ENCODE results near the gene NDUFA11. TPM values are rescaled to one million over a fixed set of nuclear protein-coding genes. Genes with fewer than 3 reads are reported as not detected.

Gene NDUFA11
- total RNA-seq, 1 donor from 2014 or later, result 134 TPM

- ATAC-seq (no peak), DNase-seq (ENCODE audit: low spot score) (no peak)
- intact Hi-C loops (cut with DNase I), result no loop called here
These were observed 29.9 kb upstream of the NDUFA11 start for GRCh38 chr19:5933391-5934068.

- no peak for ATAC-seq
- intact Hi-C loops (cut with DNase I), result no loop called here
- DNase-seq (ENCODE audit: low spot score), result no peak
These were observed 29.1 kb upstream of the NDUFA11 start for GRCh38 chr19:5932609-5933262.

GRCh38 chr19:5932146-5932545, 28.6 kb upstream of the NDUFA11 start:
- DNase-seq (ENCODE audit: low spot score) (no peak), ATAC-seq (no peak)
- intact Hi-C loops (cut with DNase I), result no loop called here

GRCh38 chr19:5931251-5931650, 27.7 kb upstream of the NDUFA11 start:
- DNase-seq (ENCODE audit: low spot score), result no peak
- no peak for ATAC-seq
- intact Hi-C loops (cut with DNase I), result no loop called here

- intact Hi-C loops (cut with DNase I), result no loop called here
- no peak for ATAC-seq
These were observed 26.0 kb upstream of the NDUFA11 start for GRCh38 chr19:5929625-5930024.

GRCh38 chr19:5929179-5929578, 25.6 kb upstream of the NDUFA11 start:
- intact Hi-C loops (cut with DNase I), result no loop called here
- ATAC-seq (no peak), DNase-seq (ENCODE audit: low spot score) (no peak)

More at GRCh38 chr19:5929625-5930024, 26.0 kb upstream of the NDUFA11 start:
- DNase-seq (ENCODE audit: low spot score), result no peak

- no peak for DNase-seq (ENCODE audit: low spot score)
- intact Hi-C loops (cut with DNase I), result no loop called here
- peak; percentile 1 for ATAC-seq
These were observed 23.8 kb upstream of the NDUFA11 start for GRCh38 chr19:5927441-5927821.

GRCh38 chr19:5926641-5927440, 23.3 kb upstream of the NDUFA11 start:
- ATAC-seq, result peak; percentile 95
- intact Hi-C loops (cut with DNase I), result no loop called here
- no peak for DNase-seq (ENCODE audit: low spot score)

GRCh38 chr19:5925830-5926427, 22.3 kb upstream of the NDUFA11 start:
- intact Hi-C loops (cut with DNase I), result no loop called here
- ATAC-seq (no peak), DNase-seq (ENCODE audit: low spot score) (no peak)

- no peak for DNase-seq (ENCODE audit: low spot score)
- ATAC-seq, result no peak
- intact Hi-C loops (cut with DNase I), result no loop called here
These were observed 19.8 kb upstream of the NDUFA11 start for GRCh38 chr19:5923356-5923755.

GRCh38 chr19:5922161-5922545, 18.6 kb upstream of the NDUFA11 start:
- ATAC-seq, result no peak
- intact Hi-C loops (cut with DNase I), result no loop called here
- DNase-seq (ENCODE audit: low spot score), result no peak

GRCh38 chr19:5921516-5922160, 18.0 kb upstream of the NDUFA11 start:
- no peak for ATAC-seq
- no peak for DNase-seq (ENCODE audit: low spot score)
- intact Hi-C loops (cut with DNase I), result no loop called here

- no peak for ATAC-seq
- intact Hi-C loops (cut with DNase I), result no loop called here
- DNase-seq (ENCODE audit: low spot score), result no peak
These were observed 15.0 kb upstream of the NDUFA11 start for GRCh38 chr19:5918463-5919079.

GRCh38 chr19:5917431-5918107, 14.0 kb upstream of the NDUFA11 start:
- no peak for DNase-seq (ENCODE audit: low spot score)
- intact Hi-C loops (cut with DNase I), result no loop called here
- no peak for ATAC-seq

- intact Hi-C loops (cut with DNase I), result no loop called here
- ATAC-seq, result no peak
- DNase-seq (ENCODE audit: low spot score), result no peak
These were observed 12.7 kb upstream of the NDUFA11 start for GRCh38 chr19:5916181-5916708.

- ATAC-seq (no peak), DNase-seq (ENCODE audit: low spot score) (no peak)
- intact Hi-C loops (cut with DNase I), result no loop called here
These were observed 12.2 kb upstream of the NDUFA11 start for GRCh38 chr19:5915782-5916165.

GRCh38 chr19:5914946-5915781, 11.6 kb upstream of the NDUFA11 start:
- ATAC-seq, result peak; percentile 38
- DNase-seq (ENCODE audit: low spot score), result no peak
- intact Hi-C loops (cut with DNase I), result no loop called here
